ENCODE results near the gene COX7A2.

The COX7A2 gene

GRCh38 chr6:75199889-75200288 is 43.7 kb downstream of the COX7A2 start:
- no peak for DNase-seq (ENCODE audit: low spot score)

GRCh38 chr6:75196081-75196687 is 47.4 kb downstream of the COX7A2 start:
- no peak for DNase-seq (ENCODE audit: low spot score)

GRCh38 chr6:75188221-75188925 is 55.2 kb downstream of the COX7A2 start:
- DNase-seq (ENCODE audit: low spot score): no peak
